Vagina (tissue), 2 donors: ENCODE results near the gene OLFM1.

Source experiments
- POLR2A ChIP-seq, 2 donors: fragments of 450-650 bp; IDR thresholded peaks; one replicate each; pipeline ENCODE4 v1.6.1; 2017; ENCODE audit warnings: antibody characterized with exemption in 2 of 2, mild to moderate bottlenecking in 2 of 2, moderate library complexity in 2 of 2
- TF ChIP-seq, protein P1 (sequence below), 3 experiments: fragments of 450-650 bp in 2 of 3; fragments of 200-600 bp in 1 of 3; sonication (generic) in 1 of 3; IDR thresholded peaks; one replicate each; pipeline ENCODE4 v1.5.1; 2017 to 2019; ENCODE audit warnings: antibody characterized with exemption in 3 of 3, mild to moderate bottlenecking in 2 of 3, moderate library complexity in 2 of 3

DNA sequence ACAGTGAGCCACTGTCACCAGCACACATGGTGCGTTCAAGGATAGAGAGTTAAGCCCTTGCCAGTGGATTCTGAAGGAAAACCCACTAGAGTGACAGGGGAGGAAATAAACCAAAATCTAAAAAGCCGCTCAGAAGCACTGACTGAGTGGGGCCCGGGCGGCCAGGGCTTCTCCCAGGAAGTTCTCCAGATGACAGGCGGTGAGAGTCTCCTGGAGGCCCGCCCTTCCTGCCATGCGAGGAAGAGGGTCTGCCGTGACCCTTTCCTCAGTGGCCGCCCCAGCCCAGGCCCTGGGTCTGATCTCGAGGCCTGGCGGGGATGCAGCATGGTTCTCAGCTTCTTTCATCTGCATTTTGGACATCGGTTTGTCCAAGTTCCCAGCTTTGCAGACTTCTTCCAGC lies 14.9 kb downstream of the OLFM1 start:
- no peak for TF ChIP-seq POLR2A (IDR thresholded peaks at IDR 0.05)
- TF ChIP-seq, protein P1, sequence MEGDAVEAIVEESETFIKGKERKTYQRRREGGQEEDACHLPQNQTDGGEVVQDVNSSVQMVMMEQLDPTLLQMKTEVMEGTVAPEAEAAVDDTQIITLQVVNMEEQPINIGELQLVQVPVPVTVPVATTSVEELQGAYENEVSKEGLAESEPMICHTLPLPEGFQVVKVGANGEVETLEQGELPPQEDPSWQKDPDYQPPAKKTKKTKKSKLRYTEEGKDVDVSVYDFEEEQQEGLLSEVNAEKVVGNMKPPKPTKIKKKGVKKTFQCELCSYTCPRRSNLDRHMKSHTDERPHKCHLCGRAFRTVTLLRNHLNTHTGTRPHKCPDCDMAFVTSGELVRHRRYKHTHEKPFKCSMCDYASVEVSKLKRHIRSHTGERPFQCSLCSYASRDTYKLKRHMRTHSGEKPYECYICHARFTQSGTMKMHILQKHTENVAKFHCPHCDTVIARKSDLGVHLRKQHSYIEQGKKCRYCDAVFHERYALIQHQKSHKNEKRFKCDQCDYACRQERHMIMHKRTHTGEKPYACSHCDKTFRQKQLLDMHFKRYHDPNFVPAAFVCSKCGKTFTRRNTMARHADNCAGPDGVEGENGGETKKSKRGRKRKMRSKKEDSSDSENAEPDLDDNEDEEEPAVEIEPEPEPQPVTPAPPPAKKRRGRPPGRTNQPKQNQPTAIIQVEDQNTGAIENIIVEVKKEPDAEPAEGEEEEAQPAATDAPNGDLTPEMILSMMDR (IDR thresholded peaks at IDR 0.05) = no peak
